ENCODE results near the gene ECI2. TPM values are rescaled to one million over a fixed set of nuclear protein-coding genes. Genes with fewer than 3 reads are reported as not detected.

Gene ECI2
- total RNA-seq, 3 donors from 2014 or later: 60.6 to 66.9 (median 62.3) TPM

- intact Hi-C loops (cut with DNase I; ENCODE audit: low total_unique reads): no loop called here
- H3K36me3 ChIP-seq: no peaks in the 10 kb centered on the region
These were observed 29.3 kb downstream of the ECI2 start for GRCh38 chr6:4105980-4106536.

GRCh38 chr6:4103929-4104328 lies 31.4 kb downstream of the ECI2 start:
- Histone ChIP-seq H3K36me3 (no peaks in the 10 kb centered on the region), H3K4me1 (no peaks in the 10 kb centered on the region), H3K27ac (no peak overlapping the region), H3K27me3 (no peaks in the 10 kb centered on the region), H3K4me3 (no peak overlapping the region), H3K9me3 (no peaks in the 10 kb centered on the region)
- TF ChIP-seq CTCF (IDR thresholded peaks at IDR 0.05) (no peak), POLR2AphosphoS5 (IDR thresholded peaks at IDR 0.05) (no peak), POLR2A (IDR thresholded peaks at IDR 0.05) (no peak)
- DNase-seq (ENCODE audit: low spot score in 2 of 2): peak in 1 of 2 donors; percentile 35
- intact Hi-C loops (cut with DNase I; ENCODE audit: low total_unique reads): no loop called here

More at GRCh38 chr6:4105980-4106536, 29.3 kb downstream of the ECI2 start:
- Histone ChIP-seq H3K4me1 (no peaks in the 10 kb centered on the region), H3K4me3 (no peak overlapping the region), H3K27me3 (no peaks in the 10 kb centered on the region), H3K9me3 (no peaks in the 10 kb centered on the region), H3K27ac (no peak overlapping the region)
- no peak for DNase-seq (ENCODE audit: low spot score in 2 of 2)
- TF ChIP-seq POLR2AphosphoS5 (IDR thresholded peaks at IDR 0.05) (no peak), CTCF (IDR thresholded peaks at IDR 0.05) (no peak), POLR2A (IDR thresholded peaks at IDR 0.05) (no peak)

GRCh38 chr6:4102687-4103244 lies 32.6 kb downstream of the ECI2 start:
- Histone ChIP-seq H3K9me3 (no peaks in the 10 kb centered on the region), H3K36me3 (no peaks in the 10 kb centered on the region), H3K27me3 (no peaks in the 10 kb centered on the region), H3K27ac (no peak overlapping the region), H3K4me3 (no peak overlapping the region), H3K4me1 (no peaks in the 10 kb centered on the region)
- intact Hi-C loops (cut with DNase I; ENCODE audit: low total_unique reads): no loop called here
- DNase-seq (ENCODE audit: low spot score in 2 of 2): no peak
- TF ChIP-seq POLR2AphosphoS5 (IDR thresholded peaks at IDR 0.05) (no peak), POLR2A (IDR thresholded peaks at IDR 0.05) (no peak), CTCF (IDR thresholded peaks at IDR 0.05) (no peak)

- H3K9me3 ChIP-seq: no peaks in the 10 kb centered on the region
- DNase-seq (ENCODE audit: low spot score in 2 of 2): no peak
- H3K4me1 ChIP-seq: no peaks in the 10 kb centered on the region
- intact Hi-C loops (cut with DNase I; ENCODE audit: low total_unique reads): no loop called here
- no peaks in the 10 kb centered on the region for H3K36me3 ChIP-seq
- TF ChIP-seq POLR2AphosphoS5 (IDR thresholded peaks at IDR 0.05): no peak
- TF ChIP-seq POLR2A (IDR thresholded peaks at IDR 0.05): no peak
- TF ChIP-seq CTCF (IDR thresholded peaks at IDR 0.05): no peak
- H3K4me3 ChIP-seq: no peak overlapping the region
- no peak overlapping the region for H3K27ac ChIP-seq
- H3K27me3 ChIP-seq: no peaks in the 10 kb centered on the region
These were observed 34.1 kb downstream of the ECI2 start for GRCh38 chr6:4101298-4101697.

- intact Hi-C loops (cut with DNase I; ENCODE audit: low total_unique reads): no loop called here
- Histone ChIP-seq H3K36me3 (no peaks in the 10 kb centered on the region), H3K27ac (no peak overlapping the region), H3K4me1 (no peaks in the 10 kb centered on the region), H3K4me3 (no peak overlapping the region), H3K9me3 (no peaks in the 10 kb centered on the region), H3K27me3 (no peaks in the 10 kb centered on the region)
- DNase-seq (ENCODE audit: low spot score in 2 of 2): no peak
- TF ChIP-seq CTCF (IDR thresholded peaks at IDR 0.05) (no peak), POLR2AphosphoS5 (IDR thresholded peaks at IDR 0.05) (no peak), POLR2A (IDR thresholded peaks at IDR 0.05) (no peak)
These were observed 34.7 kb downstream of the ECI2 start for GRCh38 chr6:4100655-4101054.

Data from breast epithelium (tissue), 4 donors.